Adipocyte (in vitro differentiated cells): ENCODE results near the gene ADAMTS17.

ENCODE experiments used
- DNase-seq: peaks from one replicate; pipeline ENCODE4 v3.0.0-alpha.2; 2015; ENCODE audit warnings: low read depth
- H3K27me3 ChIP-seq: replicated peaks from 2 replicates; pipeline ENCODE4 v1.7.0; 2013; ENCODE audit warnings: mild to moderate bottlenecking, low read length, moderate library complexity; ENCODE audit not compliant: control insufficient read depth, insufficient read depth
- H3K36me3 ChIP-seq: 2 replicates; pipeline ENCODE4 v1.7.0; 2013; ENCODE audit warnings: low read length, mild to moderate bottlenecking, moderate library complexity; ENCODE audit not compliant: control insufficient read depth, insufficient read depth, severe bottlenecking
- H3K4me1 ChIP-seq: 2 replicates; pipeline ENCODE4 v1.7.0; 2013; ENCODE audit warnings: mild to moderate bottlenecking, low read length, moderate library complexity; ENCODE audit not compliant: control insufficient read depth, insufficient read depth
- H3K4me3 ChIP-seq: 2 replicates; pipeline ENCODE4 v1.7.0; 2013; ENCODE audit warnings: mild to moderate bottlenecking, low read length, moderate library complexity
- H3K9ac ChIP-seq: 2 replicates; pipeline ENCODE4 v1.7.0; 2013; ENCODE audit warnings: mild to moderate bottlenecking, low read length, moderate library complexity
- H3K9me3 ChIP-seq: 2 replicates; pipeline ENCODE4 v1.7.0; 2013; ENCODE audit warnings: mild to moderate bottlenecking, low read length, moderate library complexity; ENCODE audit not compliant: control insufficient read depth

The ADAMTS17 gene

GRCh38 chr15:100114100-100114499, 227.7 kb downstream of the ADAMTS17 start:
- Histone ChIP-seq H3K27me3 (no peaks in the 10 kb centered on the region), H3K9ac (peak overlapping the region; percentile 49), H3K36me3 (no peaks in the 10 kb centered on the region), H3K4me1 (peaks cover 25% of the 10 kb centered on the region), H3K9me3 (no peaks in the 10 kb centered on the region), H3K4me3 (peak overlapping the region; percentile 77)
- DNase-seq = no peak

- no peak overlapping the region for H3K9ac ChIP-seq
- no peaks in the 10 kb centered on the region for H3K27me3 ChIP-seq
- peaks cover 25% of the 10 kb centered on the region for H3K4me1 ChIP-seq
- no peak for DNase-seq
- no peaks in the 10 kb centered on the region for H3K36me3 ChIP-seq
- peak overlapping the region; percentile 77 for H3K4me3 ChIP-seq
- H3K9me3 ChIP-seq = no peaks in the 10 kb centered on the region
Observed at GRCh38 chr15:100113351-100114080, 228.3 kb downstream of the ADAMTS17 start.

- Histone ChIP-seq H3K9me3 (no peaks in the 10 kb centered on the region), H3K9ac (no peak overlapping the region), H3K36me3 (no peaks in the 10 kb centered on the region), H3K4me3 (no peak overlapping the region), H3K4me1 (peaks cover 25% of the 10 kb centered on the region), H3K27me3 (no peaks in the 10 kb centered on the region)
- DNase-seq = no peak
Observed at GRCh38 chr15:100112636-100113305, 229.0 kb downstream of the ADAMTS17 start.

- Histone ChIP-seq H3K36me3 (no peaks in the 10 kb centered on the region), H3K27me3 (no peaks in the 10 kb centered on the region), H3K9me3 (no peaks in the 10 kb centered on the region), H3K4me3 (no peak overlapping the region), H3K9ac (no peak overlapping the region), H3K4me1 (peaks cover 25% of the 10 kb centered on the region)
- no peak for DNase-seq
Observed at GRCh38 chr15:100112061-100112420, 229.7 kb downstream of the ADAMTS17 start.

GRCh38 chr15:100111125-100112060, 230.4 kb downstream of the ADAMTS17 start:
- Histone ChIP-seq H3K36me3 (no peaks in the 10 kb centered on the region), H3K9me3 (no peaks in the 10 kb centered on the region), H3K27me3 (no peaks in the 10 kb centered on the region), H3K9ac (no peak overlapping the region), H3K4me3 (no peak overlapping the region), H3K4me1 (peaks cover 25% of the 10 kb centered on the region)
- DNase-seq = no peak

- DNase-seq = no peak
- Histone ChIP-seq H3K27me3 (no peaks in the 10 kb centered on the region), H3K4me1 (peaks cover 19% of the 10 kb centered on the region), H3K4me3 (no peak overlapping the region), H3K36me3 (no peaks in the 10 kb centered on the region), H3K9ac (no peak overlapping the region), H3K9me3 (no peaks in the 10 kb centered on the region)
Observed at GRCh38 chr15:100109486-100110035, 232.2 kb downstream of the ADAMTS17 start.

GRCh38 chr15:100108846-100109245, 232.9 kb downstream of the ADAMTS17 start:
- Histone ChIP-seq H3K4me1 (peaks cover 12% of the 10 kb centered on the region), H3K9me3 (no peaks in the 10 kb centered on the region), H3K9ac (no peak overlapping the region), H3K4me3 (no peak overlapping the region), H3K36me3 (no peaks in the 10 kb centered on the region), H3K27me3 (no peaks in the 10 kb centered on the region)
- DNase-seq = no peak

GRCh38 chr15:100108346-100108745, 233.4 kb downstream of the ADAMTS17 start:
- Histone ChIP-seq H3K4me3 (no peak overlapping the region), H3K4me1 (peaks cover 9% of the 10 kb centered on the region), H3K9ac (no peak overlapping the region), H3K36me3 (no peaks in the 10 kb centered on the region), H3K27me3 (no peaks in the 10 kb centered on the region), H3K9me3 (no peaks in the 10 kb centered on the region)
- no peak for DNase-seq

GRCh38 chr15:100107606-100108225, 234.1 kb downstream of the ADAMTS17 start:
- Histone ChIP-seq H3K27me3 (no peaks in the 10 kb centered on the region), H3K36me3 (no peaks in the 10 kb centered on the region), H3K4me3 (no peak overlapping the region), H3K9ac (no peak overlapping the region), H3K4me1 (peaks cover 9% of the 10 kb centered on the region), H3K9me3 (no peaks in the 10 kb centered on the region)
- no peak for DNase-seq

- DNase-seq = no peak
- Histone ChIP-seq H3K27me3 (no peaks in the 10 kb centered on the region), H3K9ac (no peak overlapping the region), H3K4me1 (peaks cover 9% of the 10 kb centered on the region), H3K36me3 (no peaks in the 10 kb centered on the region), H3K4me3 (no peak overlapping the region), H3K9me3 (no peaks in the 10 kb centered on the region)
Observed at GRCh38 chr15:100107151-100107550, 234.6 kb downstream of the ADAMTS17 start.
